Prostate gland (tissue), 2 donors: Measurements from ENCODE around the gene NRXN3.

Experiments used
- POLR2A ChIP-seq: fragments of 450-650 bp; IDR thresholded peaks from one replicate; pipeline ENCODE4 v1.6.1; 2016; ENCODE audit warnings: antibody characterized with exemption, mild to moderate bottlenecking
- TF ChIP-seq, protein P1 (sequence below), 4 experiments: fragments of 200-600 bp in 2 of 4; fragments of 450-650 bp in 2 of 4; sonication (generic) in 2 of 4; IDR thresholded peaks; 1 replicate in 3 of 4; 2 replicates in 1 of 4; pipeline ENCODE4 v1.5.1; 2016 to 2019; ENCODE audit warnings: antibody characterized with exemption in 4 of 4, mild to moderate bottlenecking in 2 of 4, moderate library complexity in 2 of 4

GRCh38 chr14:78823516-78823915, 653.3 kb downstream of the NRXN3 start:
- TF ChIP-seq, protein P1, sequence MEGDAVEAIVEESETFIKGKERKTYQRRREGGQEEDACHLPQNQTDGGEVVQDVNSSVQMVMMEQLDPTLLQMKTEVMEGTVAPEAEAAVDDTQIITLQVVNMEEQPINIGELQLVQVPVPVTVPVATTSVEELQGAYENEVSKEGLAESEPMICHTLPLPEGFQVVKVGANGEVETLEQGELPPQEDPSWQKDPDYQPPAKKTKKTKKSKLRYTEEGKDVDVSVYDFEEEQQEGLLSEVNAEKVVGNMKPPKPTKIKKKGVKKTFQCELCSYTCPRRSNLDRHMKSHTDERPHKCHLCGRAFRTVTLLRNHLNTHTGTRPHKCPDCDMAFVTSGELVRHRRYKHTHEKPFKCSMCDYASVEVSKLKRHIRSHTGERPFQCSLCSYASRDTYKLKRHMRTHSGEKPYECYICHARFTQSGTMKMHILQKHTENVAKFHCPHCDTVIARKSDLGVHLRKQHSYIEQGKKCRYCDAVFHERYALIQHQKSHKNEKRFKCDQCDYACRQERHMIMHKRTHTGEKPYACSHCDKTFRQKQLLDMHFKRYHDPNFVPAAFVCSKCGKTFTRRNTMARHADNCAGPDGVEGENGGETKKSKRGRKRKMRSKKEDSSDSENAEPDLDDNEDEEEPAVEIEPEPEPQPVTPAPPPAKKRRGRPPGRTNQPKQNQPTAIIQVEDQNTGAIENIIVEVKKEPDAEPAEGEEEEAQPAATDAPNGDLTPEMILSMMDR (IDR thresholded peaks at IDR 0.05), result no peak
- no peak for TF ChIP-seq POLR2A
